Uterus (tissue), 2 donors: ENCODE results near the gene CAMK1D.
"Not testable (repeated sequence)": the region's sequence is repeated elsewhere in the genome, so short reads cannot be mapped to it uniquely, and the experiment has no call there.

ENCODE experiments used
- POLR2A ChIP-seq, 2 donors: fragments of 450-650 bp; IDR thresholded peaks; one replicate each; pipeline ENCODE4 v1.6.1; 2016; ENCODE audit warnings: antibody characterized with exemption in 2 of 2, mild to moderate bottlenecking in 1 of 2, moderate library complexity in 1 of 2
- TF ChIP-seq, protein P1 (sequence below), 4 experiments: fragments of 200-600 bp in 2 of 4; fragments of 450-650 bp in 2 of 4; sonication (generic) in 2 of 4; IDR thresholded peaks; one replicate each; pipeline ENCODE4 v1.5.1; 2016 to 2019; ENCODE audit warnings: antibody characterized with exemption in 4 of 4, mild to moderate bottlenecking in 2 of 4, moderate library complexity in 1 of 4

DNA sequence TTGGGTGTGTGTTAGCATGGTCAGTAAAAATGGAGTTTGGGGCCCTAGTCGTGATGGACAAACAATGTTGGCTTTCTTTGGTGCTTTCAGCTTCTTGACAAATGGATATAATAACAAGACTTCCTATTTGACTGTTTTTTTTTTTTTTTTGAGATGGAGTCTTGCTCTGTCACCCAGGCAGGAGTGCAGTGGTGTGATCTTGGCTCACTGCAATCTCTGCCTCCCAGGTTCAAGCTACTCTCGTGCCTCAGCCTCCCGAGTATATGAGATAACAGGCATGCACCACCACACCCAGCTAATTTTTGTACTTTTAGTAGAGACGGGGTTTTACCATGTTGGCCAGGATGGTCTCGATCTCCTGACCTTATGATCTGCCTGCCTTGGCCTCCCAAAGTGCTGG is 11.8 kb downstream of the CAMK1D start:
- TF ChIP-seq, protein P1, sequence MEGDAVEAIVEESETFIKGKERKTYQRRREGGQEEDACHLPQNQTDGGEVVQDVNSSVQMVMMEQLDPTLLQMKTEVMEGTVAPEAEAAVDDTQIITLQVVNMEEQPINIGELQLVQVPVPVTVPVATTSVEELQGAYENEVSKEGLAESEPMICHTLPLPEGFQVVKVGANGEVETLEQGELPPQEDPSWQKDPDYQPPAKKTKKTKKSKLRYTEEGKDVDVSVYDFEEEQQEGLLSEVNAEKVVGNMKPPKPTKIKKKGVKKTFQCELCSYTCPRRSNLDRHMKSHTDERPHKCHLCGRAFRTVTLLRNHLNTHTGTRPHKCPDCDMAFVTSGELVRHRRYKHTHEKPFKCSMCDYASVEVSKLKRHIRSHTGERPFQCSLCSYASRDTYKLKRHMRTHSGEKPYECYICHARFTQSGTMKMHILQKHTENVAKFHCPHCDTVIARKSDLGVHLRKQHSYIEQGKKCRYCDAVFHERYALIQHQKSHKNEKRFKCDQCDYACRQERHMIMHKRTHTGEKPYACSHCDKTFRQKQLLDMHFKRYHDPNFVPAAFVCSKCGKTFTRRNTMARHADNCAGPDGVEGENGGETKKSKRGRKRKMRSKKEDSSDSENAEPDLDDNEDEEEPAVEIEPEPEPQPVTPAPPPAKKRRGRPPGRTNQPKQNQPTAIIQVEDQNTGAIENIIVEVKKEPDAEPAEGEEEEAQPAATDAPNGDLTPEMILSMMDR (IDR thresholded peaks at IDR 0.05): not testable (repeated sequence)
- not testable (repeated sequence) for TF ChIP-seq POLR2A (IDR thresholded peaks at IDR 0.05)
